CD14-positive monocyte (primary cell): ENCODE results near the gene FADS2. TPM values are rescaled to one million over a fixed set of nuclear protein-coding genes. Genes with fewer than 3 reads are reported as not detected.

ENCODE experiments used
- DNase-seq, 3 donors: peaks; one replicate each; pipeline ENCODE4 v3.0.0-alpha.2; 2011 to 2022
- H2AFZ ChIP-seq: 2 replicates; pipeline ENCODE4 v1.6.0; 2012; ENCODE audit warnings: mild to moderate bottlenecking, low read depth, low read length, inconsistent platforms; ENCODE audit not compliant: insufficient read depth, poor library complexity, severe bottlenecking
- H3K27ac ChIP-seq, 2 donors: 1 replicate in 1 of 2; 2 replicates in 1 of 2; pipeline ENCODE4 v1.5.1; 2012 to 2013; ENCODE audit warnings: low read length in 2 of 2, control low read depth in 1 of 2, inconsistent platforms in 1 of 2, low read depth in 1 of 2, mild to moderate bottlenecking in 1 of 2
- H3K27me3 ChIP-seq, 2 donors: one replicate each; pipeline versions ENCODE4 v1.6.0 to v1.6.1; 2011 to 2013; ENCODE audit warnings: low read length in 2 of 2; ENCODE audit not compliant: control insufficient read depth in 2 of 2, insufficient read depth in 2 of 2
- H3K36me3 ChIP-seq, 2 donors: replicated peaks in 1 of 2; 1 replicate in 1 of 2; 2 replicates in 1 of 2; pipeline versions ENCODE4 v1.5.1 to v1.6.1; 2012 to 2013; ENCODE audit warnings: low read length in 2 of 2, control low read depth in 1 of 2, inconsistent platforms in 1 of 2, mild to moderate bottlenecking in 1 of 2; ENCODE audit not compliant: insufficient read depth in 2 of 2, control insufficient read depth in 1 of 2
- H3K4me1 ChIP-seq, 2 donors: 1 replicate in 1 of 2; 2 replicates in 1 of 2; pipeline versions ENCODE4 v1.5.1 to v1.6.1; 2012 to 2013; ENCODE audit warnings: low read length in 2 of 2, control low read depth in 1 of 2, inconsistent platforms in 1 of 2, mild to moderate bottlenecking in 1 of 2, moderate library complexity in 1 of 2; ENCODE audit not compliant: insufficient read depth in 2 of 2, control insufficient read depth in 1 of 2
- H3K4me2 ChIP-seq: replicated peaks from 2 replicates; pipeline ENCODE3; 2012; ENCODE audit warnings: low read length, moderate library complexity, mild to moderate bottlenecking; ENCODE audit not compliant: poor library complexity, severe bottlenecking; ENCODE audit errors: extremely low read depth
- H3K4me3 ChIP-seq, 3 experiments: fragments of 200-600 bp in 1 of 3; sonication (generic) in 1 of 3; replicated peaks in 1 of 3; 1 replicate in 2 of 3; 2 replicates in 1 of 3; pipeline ENCODE4 v1.5.1; 2011 to 2013; ENCODE audit warnings: low read length in 3 of 3, mild to moderate bottlenecking in 3 of 3, control low read depth in 2 of 3, low read depth in 2 of 3, inconsistent platforms in 1 of 3, moderate library complexity in 1 of 3
- H3K79me2 ChIP-seq: 2 replicates; pipeline ENCODE4 v1.6.0; 2012; ENCODE audit warnings: mild to moderate bottlenecking, control low read depth, inconsistent platforms, low read length, moderate library complexity; ENCODE audit not compliant: insufficient read depth
- H3K9ac ChIP-seq: 2 replicates; pipeline ENCODE4 v1.6.0; 2017; ENCODE audit warnings: low read length, mild to moderate bottlenecking; ENCODE audit not compliant: insufficient read depth, poor library complexity, severe bottlenecking
- H3K9me3 ChIP-seq, 2 donors: replicated peaks in 1 of 2; 1 replicate in 1 of 2; 2 replicates in 1 of 2; pipeline versions ENCODE4 v1.5.1 to v1.6.1; 2012 to 2013; ENCODE audit warnings: low read length in 2 of 2, control low read depth in 1 of 2; ENCODE audit not compliant: control insufficient read depth in 1 of 2, insufficient read depth in 1 of 2
- H4K20me1 ChIP-seq: 2 replicates; pipeline ENCODE4 v1.6.0; 2012; ENCODE audit warnings: mild to moderate bottlenecking, low read length, control low read depth, moderate library complexity; ENCODE audit not compliant: insufficient read depth
- H3K27ac Mint-ChIP-seq, 7 donors: one replicate each; pipeline ENCODE4 v1.8.0; 2020; ENCODE audit warnings: mild to moderate bottlenecking in 7 of 7, mixed read lengths in 7 of 7, moderate library complexity in 6 of 7, inconsistent platforms in 2 of 7
- H3K27me3 Mint-ChIP-seq, 3 donors: one replicate each; pipeline ENCODE4 v1.8.0; 2021 to 2022; ENCODE audit warnings: low read depth in 3 of 3, mild to moderate bottlenecking in 3 of 3, mixed read lengths in 3 of 3, moderate library complexity in 3 of 3, inconsistent platforms in 1 of 3
- H3K36me3 Mint-ChIP-seq, 2 donors: one replicate each; pipeline ENCODE4 v1.8.0; 2020; ENCODE audit warnings: mixed read lengths in 2 of 2, inconsistent platforms in 1 of 2, mild to moderate bottlenecking in 1 of 2
- H3K4me1 Mint-ChIP-seq: one replicate; pipeline ENCODE4 v1.8.0; 2020; ENCODE audit warnings: mild to moderate bottlenecking, mixed read lengths
- H3K4me3 Mint-ChIP-seq, 2 donors: one replicate each; pipeline ENCODE4 v1.8.0; 2020; ENCODE audit warnings: mild to moderate bottlenecking in 2 of 2, mixed read lengths in 2 of 2, moderate library complexity in 1 of 2
- H3K9me3 Mint-ChIP-seq, 7 donors: one replicate each; pipeline ENCODE4 v1.8.0; 2020 to 2022; ENCODE audit warnings: mixed read lengths in 7 of 7, mild to moderate bottlenecking in 6 of 7, moderate library complexity in 6 of 7, inconsistent platforms in 2 of 7
- CTCF ChIP-seq: fragments of 200-600 bp; IDR thresholded peaks from one replicate; pipeline ENCODE4 v1.8.0; 2022; ENCODE audit warnings: antibody characterized with exemption, mild to moderate bottlenecking
- WGBS: methylation state at CpG from one replicate; pipeline ENCODE4 v1.1.5; 2013; ENCODE audit warnings: missing lambda C conversion rate; ENCODE audit not compliant: insufficient coverage; 5-methylcytosine and 5-hydroxymethylcytosine counted together
- intact Hi-C, 2 donors: fragments of 100-400 bp; cut with micrococcal nuclease; formaldehyde crosslinking; loops; one replicate each; pipeline versions ENCODE4 v1.15.0 to v1.15.1; 2023
- polyA plus RNA-seq, 3 donors: library from polyadenylated mRNA; depleted of rRNA in 1 of 3; unstranded in 2 of 3; stranded (reverse) in 1 of 3; fragments of 300-500 nt in 2 of 3; fragments of >200 nt in 1 of 3; fragmentation: Illumina TruSeq in 2 of 3; gene quantifications; 1 replicate in 2 of 3; 2 replicates in 1 of 3; pipeline ENCODE4 v1.2.3, GENCODE V29; 2012 to 2021

The FADS2 gene
- polyA plus RNA-seq, 3 donors: 5.1 to 19.9 (median 6.4) TPM

DNA sequence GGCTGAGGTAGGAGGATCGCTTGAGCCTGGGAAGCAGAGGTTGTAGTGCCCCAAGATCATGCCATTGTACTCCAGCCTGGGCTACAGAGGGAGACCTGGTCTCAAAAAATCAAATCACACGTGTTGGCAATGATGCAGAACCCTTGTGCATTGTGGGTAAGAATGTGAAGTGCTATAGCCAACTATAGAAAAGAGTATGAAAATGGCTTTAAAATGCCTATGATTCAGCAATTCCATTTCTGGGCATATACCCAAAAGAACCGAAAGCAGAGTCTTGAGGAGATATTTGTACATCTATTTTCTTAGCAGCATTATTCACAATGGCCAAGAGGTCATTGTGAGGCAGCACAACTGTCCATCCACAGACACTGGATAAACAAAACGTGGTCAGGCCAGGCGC lies 65.9 kb downstream of the FADS2 start:
- DNase-seq: peak in 1 of 3 donors; percentile 16

DNA sequence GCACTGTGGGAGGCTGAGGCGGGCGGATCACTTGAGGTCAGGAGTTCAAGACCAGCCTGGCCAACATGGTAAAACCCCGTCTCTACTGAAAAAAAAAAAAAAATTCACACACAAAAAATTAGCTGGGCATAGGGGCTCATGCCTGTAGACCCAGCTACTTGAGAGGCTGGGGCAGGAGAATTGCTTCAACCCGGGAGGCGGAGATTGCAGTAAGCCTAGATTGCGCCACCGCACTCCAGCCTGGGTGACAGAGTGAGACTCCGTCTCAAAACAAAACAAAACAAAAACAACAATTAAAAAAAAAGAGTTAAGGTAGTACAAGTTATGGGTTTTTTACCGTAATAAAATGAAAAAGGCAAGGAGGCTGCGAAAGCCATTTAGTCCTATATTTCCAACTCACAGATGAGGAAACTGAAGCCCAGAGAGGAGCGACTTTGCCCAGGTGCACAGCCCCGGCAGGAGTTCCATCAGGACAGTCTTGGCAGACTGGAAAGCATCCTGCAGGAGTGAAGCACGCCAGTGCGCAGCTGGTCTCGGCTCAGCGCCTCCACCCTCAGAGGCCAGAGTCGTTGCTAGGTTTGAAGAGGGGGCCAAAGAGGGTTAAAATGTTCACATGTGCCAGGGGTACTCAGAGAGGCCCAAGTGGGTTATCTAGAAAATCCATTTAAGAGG lies 67.1 kb downstream of the FADS2 start:
- H3K27ac ChIP-seq: no peak overlapping the region
- peaks cover 0 to 2% (median 0%) of the 10 kb centered on the region in 7 donors for H3K9me3 Mint-ChIP-seq
- peaks cover 29% of the 10 kb centered on the region for H3K4me1 Mint-ChIP-seq
- TF ChIP-seq CTCF: no peak
- no peak overlapping the region for H3K4me2 ChIP-seq
- H3K27me3 Mint-ChIP-seq: peaks cover 7 to 16% (median 10%) of the 10 kb centered on the region in 3 donors
- no peak overlapping the region for H2AFZ ChIP-seq
- H3K4me3 Mint-ChIP-seq: no peak overlapping the region
- H3K27ac Mint-ChIP-seq: peak overlapping the region in 2 of 7 donors; percentile 54 to 61
- no peaks in the 10 kb centered on the region for H4K20me1 ChIP-seq
- peak in 1 of 3 donors; percentile 26 for DNase-seq
- H3K9me3 ChIP-seq: no peaks in the 10 kb centered on the region
- H3K9ac ChIP-seq: no peak overlapping the region
- no peak overlapping the region for H3K4me3 ChIP-seq
- no peaks in the 10 kb centered on the region for H3K79me2 ChIP-seq
- H3K27me3 ChIP-seq: peaks cover 0 to 18% of the 10 kb centered on the region in 2 donors
- intact Hi-C loops: no loop called here
- H3K36me3 Mint-ChIP-seq: no peaks in the 10 kb centered on the region
- H3K36me3 ChIP-seq: no peaks in the 10 kb centered on the region
- WGBS: 92% methylated on average over 6 of the region's 17 CpGs
- H3K4me1 ChIP-seq: peaks cover 12 to 35% of the 10 kb centered on the region in 2 donors

More for the DNA sequence above, 65.9 kb downstream of the FADS2 start:
- no peaks in the 10 kb centered on the region for H3K36me3 ChIP-seq
- Mint-ChIP-seq H3K27ac (no peak overlapping the region), H3K4me3 (no peak overlapping the region), H3K36me3 (no peaks in the 10 kb centered on the region), H3K4me1 (peaks cover 26% of the 10 kb centered on the region), H3K27me3 (peaks cover 7 to 18% (median 13%) of the 10 kb centered on the region in 3 donors), H3K9me3 (peaks cover 0 to 2% (median 0%) of the 10 kb centered on the region in 7 donors)
- H3K9me3 ChIP-seq: no peaks in the 10 kb centered on the region
- H3K27me3 ChIP-seq: peaks cover 0 to 19% of the 10 kb centered on the region in 2 donors
- no peak overlapping the region for H2AFZ ChIP-seq
- TF ChIP-seq CTCF: no peak
- no peak overlapping the region for H3K4me2 ChIP-seq
- 59% methylated on average over 3 of the region's 5 CpGs for WGBS
- no peaks in the 10 kb centered on the region for H3K79me2 ChIP-seq
- H3K27ac ChIP-seq: no peak overlapping the region
- H3K9ac ChIP-seq: no peak overlapping the region
- H4K20me1 ChIP-seq: no peaks in the 10 kb centered on the region
- intact Hi-C loops: loop anchor here in 1 of 2 donors (5.0 kb wide), 1 partner anchor 97 kb away; no protein-coding TSS in a partner anchor
- peaks cover 12 to 32% of the 10 kb centered on the region in 2 donors for H3K4me1 ChIP-seq
- no peak overlapping the region for H3K4me3 ChIP-seq
